HepG2 (cell line): ENCODE results near the gene RGS6.

Experiments
- CTCF ChIP-seq: sonication (generic); formaldehyde crosslinking; IDR thresholded peaks from 2 replicates; pipeline ENCODE4 v1.5.0; 2020; ENCODE audit warnings: mild to moderate bottlenecking, missing genetic modification reagents, moderate library complexity
- NCOA1 ChIP-seq: sonication (generic); formaldehyde crosslinking; IDR thresholded peaks from 2 replicates; pipeline ENCODE4 v1.9.0; 2021; ENCODE audit warnings: missing genetic modification reagents
- NFE2L2 ChIP-seq: fragments of 150-350 bp; IDR thresholded peaks from 2 replicates; pipeline ENCODE4 v1.6.1; 2014; ENCODE audit warnings: low read length
- ZNF124 ChIP-seq: sonication (generic); formaldehyde crosslinking; IDR thresholded peaks from 2 replicates; pipeline ENCODE4 v1.4.0; 2020; ENCODE audit warnings: missing genetic modification reagents
- ZNF772 ChIP-seq: sonication (generic); formaldehyde crosslinking; IDR thresholded peaks from 2 replicates; pipeline ENCODE4 v1.5.0; 2020; ENCODE audit warnings: mild to moderate bottlenecking, missing genetic modification reagents
- TF ChIP-seq, protein P1 (sequence below): IDR thresholded peaks from 2 replicates; pipeline ENCODE4 v1.6.1; 2012; ENCODE audit warnings: inconsistent platforms

DNA sequence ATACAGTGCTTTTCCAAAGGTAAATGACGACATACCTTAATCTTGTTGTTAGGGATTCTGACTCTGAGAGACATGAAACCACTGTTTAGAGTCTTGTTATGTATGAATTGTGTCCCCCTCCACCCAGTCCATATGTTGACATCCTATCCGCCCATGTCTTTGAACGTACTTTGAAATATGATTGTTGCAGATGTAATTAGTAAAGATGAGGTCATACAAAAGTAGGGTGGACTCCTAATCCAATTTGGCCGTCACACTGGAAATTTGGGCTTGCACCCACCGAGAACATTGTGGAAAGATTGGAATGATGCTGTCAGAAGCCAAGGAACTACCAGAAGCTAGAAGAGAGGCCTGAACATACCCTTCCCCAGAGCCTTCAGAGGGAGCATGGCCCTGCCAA, 62.2 kb downstream of the RGS6 start:
- TF ChIP-seq, protein P1, sequence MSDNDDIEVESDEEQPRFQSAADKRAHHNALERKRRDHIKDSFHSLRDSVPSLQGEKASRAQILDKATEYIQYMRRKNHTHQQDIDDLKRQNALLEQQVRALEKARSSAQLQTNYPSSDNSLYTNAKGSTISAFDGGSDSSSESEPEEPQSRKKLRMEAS, result no peak
- no peak for TF ChIP-seq NFE2L2
- no peak for TF ChIP-seq NCOA1 (CRISPR knock-in tag)
- TF ChIP-seq CTCF (CRISPR knock-in tag), result no peak
- no peak for TF ChIP-seq ZNF772 (CRISPR knock-in tag)
- TF ChIP-seq ZNF124 (CRISPR knock-in tag), result no peak
